Measurements from ENCODE around the gene MATN4. TPM values are rescaled to one million over a fixed set of nuclear protein-coding genes. Genes with fewer than 3 reads are reported as not detected.
A peak's percentile ranks its signal among the peaks of the same experiment; 100 is the strongest.
"Not testable (repeated sequence)": the region's sequence is repeated elsewhere in the genome, so short reads cannot be mapped to it uniquely, and the experiment has no call there.

MATN4 gene
- not detected for polyA plus RNA-seq (ENCODE audit: low read depth in 6 of 6)

GRCh38 chr20:45308117-45308778 lies at the start of gene MATN4:
Gene MATN4 (minus strand): TSS chr20:45308299. CDS start chr20:45305582, 2,717 bp downstream.
- no peaks in the 10 kb centered on the region for H3K36me3 Mint-ChIP-seq
- peaks cover 44 to 84% (median 84%) of the 10 kb centered on the region in 3 donors for H3K27me3 Mint-ChIP-seq
- no peak within 1 kb of the TSS for H3K4me3 Mint-ChIP-seq
- DNase-seq = no peak
- H3K4me1 Mint-ChIP-seq = peaks cover 11 to 18% (median 14%) of the 10 kb centered on the region in 3 donors
- peaks cover 0 to 2% (median 0%) of the 10 kb centered on the region in 7 donors for H3K9me3 Mint-ChIP-seq
- ATAC-seq (ENCODE audit: low read depth in 2 of 2) = no peak
- H3K27ac Mint-ChIP-seq = peak within 1 kb of the TSS in 1 of 6 donors; percentile 52

GRCh38 chr20:45355209-45356084 lies 47.3 kb upstream of the MATN4 start:
- no peak for ATAC-seq (ENCODE audit: low read depth in 2 of 2)
- H3K4me3 Mint-ChIP-seq = no peak overlapping the region

GRCh38 chr20:45354423-45355208 lies 46.5 kb upstream of the MATN4 start:
- Mint-ChIP-seq H3K4me3 (no peak overlapping the region), H3K36me3 (no peaks in the 10 kb centered on the region), H3K27me3 (peaks cover 0 to 24% (median 22%) of the 10 kb centered on the region in 3 donors), H3K9me3 (no peaks in the 10 kb centered on the region), H3K27ac (peak overlapping the region in 1 of 6 donors; percentile 26), H3K4me1 (peaks cover 0 to 2% (median 0%) of the 10 kb centered on the region in 3 donors)
- ATAC-seq (ENCODE audit: low read depth in 2 of 2) = no peak
- no peak for DNase-seq

More at GRCh38 chr20:45355209-45356084, 47.3 kb upstream of the MATN4 start:
- Mint-ChIP-seq H3K36me3 (no peaks in the 10 kb centered on the region), H3K9me3 (no peaks in the 10 kb centered on the region), H3K4me1 (peaks cover 0 to 2% (median 0%) of the 10 kb centered on the region in 3 donors), H3K27me3 (peaks cover 0 to 24% (median 14%) of the 10 kb centered on the region in 3 donors), H3K27ac (no peak overlapping the region)
- DNase-seq = no peak

- no peak overlapping the region for H3K27ac Mint-ChIP-seq
- H3K27me3 Mint-ChIP-seq = peaks cover 0 to 22% (median 19%) of the 10 kb centered on the region in 3 donors
- no peaks in the 10 kb centered on the region for H3K36me3 Mint-ChIP-seq
- H3K4me1 Mint-ChIP-seq = peaks cover 0 to 2% (median under 1%) of the 10 kb centered on the region in 3 donors
- no peak for DNase-seq
- ATAC-seq (ENCODE audit: low read depth in 2 of 2) = no peak
- no peak overlapping the region for H3K4me3 Mint-ChIP-seq
- no peaks in the 10 kb centered on the region for H3K9me3 Mint-ChIP-seq
These were observed 45.6 kb upstream of the MATN4 start for GRCh38 chr20:45353746-45354145.

GRCh38 chr20:45352729-45353128 lies 44.6 kb upstream of the MATN4 start:
- Mint-ChIP-seq H3K4me1 (peaks cover 4 to 8% (median 7%) of the 10 kb centered on the region in 3 donors), H3K9me3 (no peaks in the 10 kb centered on the region), H3K4me3 (no peak overlapping the region), H3K27ac (no peak overlapping the region), H3K36me3 (no peaks in the 10 kb centered on the region), H3K27me3 (peaks cover 2 to 27% (median 22%) of the 10 kb centered on the region in 3 donors)
- no peak for DNase-seq
- no peak for ATAC-seq (ENCODE audit: low read depth in 2 of 2)

GRCh38 chr20:45350795-45351194 lies 42.7 kb upstream of the MATN4 start:
- ATAC-seq (ENCODE audit: low read depth in 2 of 2); H3K4me3 Mint-ChIP-seq; DNase-seq; H3K36me3 Mint-ChIP-seq; H3K9me3 Mint-ChIP-seq: not testable (repeated sequence)
- Mint-ChIP-seq H3K4me1 (peaks cover 12 to 24% (median 17%) of the 10 kb centered on the region in 3 donors), H3K27me3 (peaks cover 21 to 47% (median 38%) of the 10 kb centered on the region in 3 donors), H3K27ac (peak overlapping the region in 1 of 6 donors; percentile 27)

- Mint-ChIP-seq H3K4me3 (peak overlapping the region in 1 of 8 donors; percentile 6), H3K9me3 (no peaks in the 10 kb centered on the region), H3K27ac (no peak overlapping the region), H3K36me3 (no peaks in the 10 kb centered on the region), H3K27me3 (peaks cover 24 to 48% (median 42%) of the 10 kb centered on the region in 3 donors), H3K4me1 (peaks cover 12 to 29% (median 17%) of the 10 kb centered on the region in 3 donors)
- ATAC-seq (ENCODE audit: low read depth in 2 of 2) (no peak), DNase-seq (no peak)
These were observed 42.1 kb upstream of the MATN4 start for GRCh38 chr20:45350217-45350616.

- H3K4me1 Mint-ChIP-seq = peaks cover 12 to 39% (median 21%) of the 10 kb centered on the region in 3 donors
- peak within 1 kb of the TSS in 2 of 6 donors; percentile 49 to 56 for H3K27ac Mint-ChIP-seq
- peaks cover 24 to 52% (median 34%) of the 10 kb centered on the region in 3 donors for H3K27me3 Mint-ChIP-seq
- peak within 1 kb of the TSS; percentile 40 to 87 (median 74) for H3K4me3 Mint-ChIP-seq
- no peak for DNase-seq
- peak; percentile 69 to 77 for ATAC-seq (ENCODE audit: low read depth in 2 of 2)
- H3K9me3 Mint-ChIP-seq = no peaks in the 10 kb centered on the region
- no peaks in the 10 kb centered on the region for H3K36me3 Mint-ChIP-seq
These were observed 40.1 kb upstream of the MATN4 start, which contains the start of gene SDC4 for GRCh38 chr20:45347936-45348778. Gene SDC4 (minus strand): TSS chr20:45348424. CDS start chr20:45348384, 40 bp downstream.

- H3K4me3 Mint-ChIP-seq = peak overlapping the region; percentile 36 to 87 (median 72)
These were observed 39.3 kb upstream of the MATN4 start for GRCh38 chr20:45347297-45347935.

GRCh38 chr20:45346851-45347250 lies 38.8 kb upstream of the MATN4 start:
- peak overlapping the region in 4 of 8 donors; percentile 49 to 87 (median 67) for H3K4me3 Mint-ChIP-seq
- H3K27me3 Mint-ChIP-seq = peaks cover 24 to 63% (median 34%) of the 10 kb centered on the region in 3 donors
- H3K27ac Mint-ChIP-seq = peak overlapping the region in 1 of 6 donors; percentile 27
- ATAC-seq (ENCODE audit: low read depth in 2 of 2) (no peak), DNase-seq (no peak)
- H3K4me1 Mint-ChIP-seq = peaks cover 12 to 39% (median 21%) of the 10 kb centered on the region in 3 donors
- no peaks in the 10 kb centered on the region for H3K36me3 Mint-ChIP-seq
- no peaks in the 10 kb centered on the region for H3K9me3 Mint-ChIP-seq

More at GRCh38 chr20:45347297-45347935, 39.3 kb upstream of the MATN4 start:
- Mint-ChIP-seq H3K36me3 (no peaks in the 10 kb centered on the region), H3K4me1 (peaks cover 12 to 39% (median 21%) of the 10 kb centered on the region in 3 donors), H3K27me3 (peaks cover 24 to 60% (median 34%) of the 10 kb centered on the region in 3 donors), H3K9me3 (no peaks in the 10 kb centered on the region), H3K27ac (peak overlapping the region in 2 of 6 donors; percentile 49 to 56)
- DNase-seq (no peak), ATAC-seq (ENCODE audit: low read depth in 2 of 2) (peak; percentile 15 to 27)

- no peaks in the 10 kb centered on the region for H3K36me3 Mint-ChIP-seq
- peaks cover 24 to 63% (median 34%) of the 10 kb centered on the region in 3 donors for H3K27me3 Mint-ChIP-seq
- peak; percentile 8 to 73 for ATAC-seq (ENCODE audit: low read depth in 2 of 2)
- peak overlapping the region in 2 of 8 donors; percentile 59 to 75 for H3K4me3 Mint-ChIP-seq
- peaks cover 12 to 39% (median 21%) of the 10 kb centered on the region in 3 donors for H3K4me1 Mint-ChIP-seq
- peak overlapping the region in 2 of 6 donors; percentile 9 to 39 for H3K27ac Mint-ChIP-seq
- H3K9me3 Mint-ChIP-seq = no peaks in the 10 kb centered on the region
- DNase-seq = no peak
These were observed 38.2 kb upstream of the MATN4 start for GRCh38 chr20:45346291-45346718.
